ENCODE results near the gene PRM1.

GRCh38 chr16:11254913-11255736 is 26.0 kb downstream of the PRM1 start:
- TF ChIP-seq CTCF (IDR thresholded peaks at IDR 0.05) (no peak), ZNF232 (CRISPR knock-in tag; IDR thresholded peaks at IDR 0.05) (no peak), ATF3 (CRISPR knock-in tag; conservative IDR thresholded peaks at IDR 0.05) (no peak)

All from WTC11 (cell line).